Activated CD4-positive, alpha-beta T cell treated with anti-CD3 and anti-CD28 coated beads, Interleukin-2, amount 10 ng/mL, durations not matched to agents 7 days and 5 days (primary cell): ENCODE measurements around the gene CEP112. TPM values are rescaled to one million over a fixed set of nuclear protein-coding genes. Genes with fewer than 3 reads are reported as not detected.

Experiments used
- CTCF ChIA-PET: fragments of 350-600 bp; sonication (Branson Sonifier 250); formaldehyde crosslinking; loops from one replicate; lab custom pipeline; 2021; ENCODE audit warnings: antibody characterized with exemption; lab: Charles Lee
- POLR2A ChIA-PET: fragments of 350-600 bp; sonication (Branson Sonifier 250); formaldehyde crosslinking; loops from one replicate; lab custom pipeline; 2021; ENCODE audit warnings: antibody characterized with exemption; lab: Charles Lee
- DNase-seq: peaks from one replicate; pipeline ENCODE4 v3.0.0-alpha.2; 2020
- H3K27ac Mint-ChIP-seq: one replicate; pipeline ENCODE4 v1.8.0; 2021; ENCODE audit warnings: mild to moderate bottlenecking, moderate library complexity, mixed read lengths
- H3K27me3 Mint-ChIP-seq: one replicate; pipeline ENCODE4 v1.8.0; 2021; ENCODE audit warnings: mixed read lengths
- H3K36me3 Mint-ChIP-seq: one replicate; pipeline ENCODE4 v1.8.0; 2021; ENCODE audit warnings: low read depth, mixed read lengths
- H3K4me1 Mint-ChIP-seq: one replicate; pipeline ENCODE4 v1.8.0; 2021; ENCODE audit warnings: mixed read lengths
- H3K4me3 Mint-ChIP-seq: one replicate; pipeline ENCODE4 v1.8.0; 2021; ENCODE audit warnings: mild to moderate bottlenecking, moderate library complexity, mixed read lengths
- H3K9me3 Mint-ChIP-seq: one replicate; pipeline ENCODE4 v1.8.0; 2021; ENCODE audit warnings: mixed read lengths
- total RNA-seq, 2 experiments: library from RNA; stranded (reverse); gene quantifications; one replicate each; pipeline ENCODE4 v1.2.3, GENCODE V29; 2021

Gene CEP112
- total RNA-seq, 2 experiments from 2014 or later: 4.0 to 4.2 TPM

DNA sequence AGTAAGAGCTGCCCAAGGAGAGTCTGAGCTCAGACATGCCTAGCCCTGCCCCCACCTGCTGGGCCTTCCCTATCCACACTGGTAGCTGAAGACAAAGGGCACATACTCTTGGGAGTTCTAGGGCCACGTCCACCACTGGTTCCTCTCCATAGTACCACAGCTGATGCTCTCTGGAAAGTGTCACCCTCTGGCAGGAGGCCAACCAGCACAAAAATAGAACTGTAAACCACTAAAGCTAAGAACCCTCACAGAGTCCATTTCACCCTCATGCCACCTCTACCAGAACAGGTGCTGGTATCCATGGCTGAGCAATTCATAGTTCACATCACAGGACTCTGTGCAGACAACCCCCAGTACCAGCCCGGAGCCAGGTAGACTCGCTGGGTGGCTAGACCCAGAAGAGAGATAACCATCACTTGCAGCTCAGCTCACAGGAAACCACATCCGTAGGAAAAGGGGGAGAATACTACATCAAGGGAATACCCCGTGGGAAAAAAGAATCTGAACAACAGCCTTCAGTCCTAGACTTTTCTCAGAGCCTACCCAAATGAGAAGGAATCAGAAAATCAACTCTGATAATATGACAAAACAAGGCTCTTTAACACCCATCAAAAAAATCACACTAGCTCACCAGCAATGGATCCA lies 115.3 kb downstream of the CEP112 start:
- no peak for DNase-seq
- Mint-ChIP-seq H3K36me3 (no peaks in the 10 kb centered on the region), H3K4me1 (peaks cover 11% of the 10 kb centered on the region), H3K9me3 (peaks cover 7% of the 10 kb centered on the region), H3K27ac (no peak overlapping the region), H3K27me3 (no peaks in the 10 kb centered on the region), H3K4me3 (no peak overlapping the region)
- ChIA-PET CTCF (no interaction called here), POLR2A (no interaction called here)

- Mint-ChIP-seq H3K4me1 (peaks cover 11% of the 10 kb centered on the region), H3K4me3 (no peak overlapping the region), H3K27ac (no peak overlapping the region), H3K9me3 (no peaks in the 10 kb centered on the region), H3K27me3 (no peaks in the 10 kb centered on the region), H3K36me3 (no peaks in the 10 kb centered on the region)
- no peak for DNase-seq
- ChIA-PET CTCF (no interaction called here), POLR2A (no interaction called here)
Measured at GRCh38 chr17:66073384-66073783, 118.5 kb downstream of the CEP112 start.

DNA sequence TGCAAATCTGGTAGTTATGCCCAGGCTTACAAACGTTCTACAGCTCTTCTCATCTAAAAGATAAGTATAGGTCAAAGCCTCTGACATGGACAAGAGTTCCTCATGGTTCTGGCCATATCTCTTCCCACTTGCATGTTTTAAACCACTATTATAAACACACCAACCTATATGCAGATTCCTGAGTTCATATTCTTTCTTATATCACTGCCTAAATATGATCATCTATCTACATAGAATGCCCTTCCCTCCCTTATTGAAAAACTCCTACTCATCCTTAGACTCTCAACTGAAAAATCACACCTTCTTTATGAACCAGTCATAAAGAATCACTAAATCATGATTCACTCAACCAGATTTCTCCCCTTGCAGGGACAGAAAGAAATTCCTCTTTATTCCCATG lies 128.2 kb downstream of the CEP112 start:
- DNase-seq: no peak
- H3K9me3 Mint-ChIP-seq: no peaks in the 10 kb centered on the region
- ChIA-PET CTCF (no interaction called here), POLR2A (no interaction called here)
- no peak overlapping the region for H3K27ac Mint-ChIP-seq
- no peaks in the 10 kb centered on the region for H3K4me1 Mint-ChIP-seq
- H3K4me3 Mint-ChIP-seq: no peak overlapping the region
- H3K36me3 Mint-ChIP-seq: no peaks in the 10 kb centered on the region
- peaks cover 2% of the 10 kb centered on the region for H3K27me3 Mint-ChIP-seq

- Mint-ChIP-seq H3K9me3 (peaks cover 2% of the 10 kb centered on the region), H3K36me3 (no peaks in the 10 kb centered on the region), H3K4me3 (no peak overlapping the region), H3K27ac (no peak overlapping the region), H3K27me3 (no peaks in the 10 kb centered on the region), H3K4me1 (no peaks in the 10 kb centered on the region)
- ChIA-PET POLR2A (no interaction called here), CTCF (no interaction called here)
- no peak for DNase-seq
Measured at GRCh38 chr17:66056148-66056547, 135.8 kb downstream of the CEP112 start.

DNA sequence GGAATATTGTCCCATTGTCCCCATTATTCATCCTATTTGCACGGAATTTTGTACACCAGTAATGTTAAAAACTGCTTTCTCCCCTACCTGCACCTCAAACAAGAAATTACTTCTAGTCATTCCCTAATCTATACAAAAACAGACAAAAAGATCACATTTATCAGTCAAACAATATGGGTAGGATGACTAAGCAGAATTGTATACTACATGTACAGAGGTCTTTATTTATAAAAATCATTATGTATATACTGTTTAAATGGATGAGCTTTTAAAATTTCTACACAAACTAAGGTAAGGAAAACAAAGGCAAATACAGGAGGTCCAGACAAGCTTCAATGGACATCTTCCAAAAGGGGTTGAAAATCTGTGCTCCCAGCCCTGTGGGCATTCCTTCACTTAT lies 137.7 kb downstream of the CEP112 start:
- POLR2A ChIA-PET: no interaction called here
- H3K9me3 Mint-ChIP-seq: peaks cover 9% of the 10 kb centered on the region
- H3K4me1 Mint-ChIP-seq: no peaks in the 10 kb centered on the region

DNA sequence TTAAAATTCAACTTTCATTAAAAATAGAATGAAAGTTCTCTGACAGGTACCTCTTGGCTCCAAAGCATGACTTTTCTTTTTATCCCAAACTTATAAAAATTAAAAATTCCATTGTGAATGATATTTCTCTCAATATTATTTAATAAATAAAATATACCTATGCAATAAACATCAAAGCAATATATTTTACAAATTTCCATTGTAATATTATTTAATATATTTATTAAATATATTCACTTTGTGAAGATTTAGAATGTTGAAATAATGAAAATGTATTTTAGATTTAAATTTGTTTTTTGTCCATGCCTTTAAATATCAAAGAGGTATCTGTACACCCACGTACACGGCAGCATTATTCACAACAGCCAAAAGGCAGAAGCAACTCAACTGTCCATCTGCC lies 147.8 kb downstream of the CEP112 start:
- no peaks in the 10 kb centered on the region for H3K36me3 Mint-ChIP-seq
- H3K9me3 Mint-ChIP-seq: peaks cover 3% of the 10 kb centered on the region
- H3K4me1 Mint-ChIP-seq: no peaks in the 10 kb centered on the region
- ChIA-PET POLR2A (no interaction called here), CTCF (no interaction called here)
- no peak overlapping the region for H3K27ac Mint-ChIP-seq
- no peaks in the 10 kb centered on the region for H3K27me3 Mint-ChIP-seq
- no peak overlapping the region for H3K4me3 Mint-ChIP-seq
- DNase-seq: no peak

More for the DNA sequence above, 137.7 kb downstream of the CEP112 start:
- H3K27ac Mint-ChIP-seq: no peak overlapping the region
- CTCF ChIA-PET: no interaction called here
- no peak for DNase-seq
- peaks cover 3% of the 10 kb centered on the region for H3K36me3 Mint-ChIP-seq
- no peak overlapping the region for H3K4me3 Mint-ChIP-seq
- no peaks in the 10 kb centered on the region for H3K27me3 Mint-ChIP-seq

- H3K27me3 Mint-ChIP-seq: peaks cover 4% of the 10 kb centered on the region
- ChIA-PET CTCF (no interaction called here), POLR2A (no interaction called here)
- no peak overlapping the region for H3K4me3 Mint-ChIP-seq
- peaks cover 3% of the 10 kb centered on the region for H3K9me3 Mint-ChIP-seq
- no peaks in the 10 kb centered on the region for H3K36me3 Mint-ChIP-seq
- no peaks in the 10 kb centered on the region for H3K4me1 Mint-ChIP-seq
- H3K27ac Mint-ChIP-seq: no peak overlapping the region
- no peak for DNase-seq
Measured at GRCh38 chr17:66043419-66043818, 148.5 kb downstream of the CEP112 start.

GRCh38 chr17:66040402-66040801 lies 151.5 kb downstream of the CEP112 start:
- Mint-ChIP-seq H3K9me3 (no peaks in the 10 kb centered on the region), H3K36me3 (no peaks in the 10 kb centered on the region), H3K4me1 (no peaks in the 10 kb centered on the region), H3K27me3 (peaks cover 4% of the 10 kb centered on the region), H3K4me3 (no peak overlapping the region), H3K27ac (no peak overlapping the region)
- ChIA-PET POLR2A (no interaction called here), CTCF (no interaction called here)
- no peak for DNase-seq

DNA sequence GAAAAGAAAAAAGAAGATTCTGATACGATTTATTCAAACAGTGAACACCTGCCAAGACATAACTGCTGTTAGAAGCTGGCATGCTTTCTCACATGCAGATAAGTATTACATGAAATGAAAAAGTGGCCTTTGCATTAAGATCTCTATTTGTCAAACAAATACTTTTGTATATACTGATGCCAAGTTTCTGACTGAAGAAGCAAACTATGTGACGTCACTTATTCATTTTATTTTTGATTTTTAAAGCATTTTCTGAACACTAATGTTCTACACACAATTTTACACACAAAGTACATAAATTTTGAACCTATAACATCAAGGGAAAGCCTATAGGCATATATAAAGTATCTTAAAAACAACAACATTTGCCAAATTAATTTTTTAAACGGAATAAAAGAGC lies 153.8 kb downstream of the CEP112 start:
- no peak for DNase-seq
- H3K9me3 Mint-ChIP-seq: no peaks in the 10 kb centered on the region
- POLR2A ChIA-PET: no interaction called here
- no peaks in the 10 kb centered on the region for H3K4me1 Mint-ChIP-seq
- no peaks in the 10 kb centered on the region for H3K36me3 Mint-ChIP-seq
- CTCF ChIA-PET: no interaction called here
- H3K27ac Mint-ChIP-seq: no peak overlapping the region
- no peak overlapping the region for H3K4me3 Mint-ChIP-seq
- peaks cover 4% of the 10 kb centered on the region for H3K27me3 Mint-ChIP-seq

DNA sequence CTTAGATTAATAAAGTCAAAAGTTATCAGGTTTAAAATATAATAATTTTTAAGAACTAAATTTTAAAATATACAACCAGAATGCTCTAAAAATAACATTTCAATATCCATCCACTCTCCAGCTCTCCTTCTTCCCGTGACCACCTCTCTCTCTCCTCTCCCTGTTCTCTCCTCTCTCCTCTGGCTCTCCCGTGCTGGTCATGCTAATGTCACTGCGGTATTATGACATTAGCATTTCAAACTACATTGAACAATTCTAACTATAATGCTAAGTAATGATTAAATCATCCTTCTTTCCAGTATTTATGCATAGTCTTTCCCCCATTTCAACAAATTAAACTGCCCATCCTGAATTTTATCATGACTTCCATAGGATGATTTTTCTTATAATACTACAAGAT lies 154.7 kb downstream of the CEP112 start:
- Mint-ChIP-seq H3K27me3 (peaks cover 4% of the 10 kb centered on the region), H3K27ac (no peak overlapping the region), H3K4me3 (no peak overlapping the region), H3K9me3 (no peaks in the 10 kb centered on the region), H3K4me1 (no peaks in the 10 kb centered on the region), H3K36me3 (no peaks in the 10 kb centered on the region)
- ChIA-PET CTCF (no interaction called here), POLR2A (no interaction called here)
- no peak for DNase-seq

DNA sequence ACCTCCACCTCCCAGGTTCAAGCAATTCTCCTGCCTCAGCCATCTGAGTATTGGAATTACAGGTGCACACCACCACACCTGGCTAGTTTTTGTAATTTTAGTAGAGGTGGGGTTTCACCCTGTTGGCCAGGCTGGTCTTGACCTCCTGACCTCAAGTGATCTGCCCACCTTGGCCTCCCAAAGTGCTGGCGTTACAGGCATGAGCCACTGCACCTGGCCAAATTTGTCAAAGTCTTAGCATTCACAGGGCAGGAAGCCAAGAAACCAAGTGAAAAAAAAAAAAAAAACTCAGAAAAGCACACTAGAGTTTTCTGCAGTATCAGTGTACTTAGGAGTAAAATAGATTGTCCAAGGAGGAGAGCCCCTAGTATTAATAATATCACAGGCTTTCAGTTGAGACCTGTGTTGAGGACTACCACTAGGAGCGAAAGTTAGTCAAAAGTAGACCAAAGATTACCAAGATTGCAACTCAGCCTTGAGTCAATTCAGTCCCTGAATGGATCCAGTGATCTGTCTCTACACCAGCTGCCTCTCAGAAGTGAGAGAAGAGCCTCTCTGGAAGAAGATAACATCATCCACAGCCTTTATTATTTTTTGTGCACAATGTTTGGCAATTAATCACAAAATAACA lies 159.7 kb downstream of the CEP112 start:
- Mint-ChIP-seq H3K36me3 (no peaks in the 10 kb centered on the region), H3K4me1 (no peaks in the 10 kb centered on the region), H3K27ac (no peak overlapping the region), H3K27me3 (no peaks in the 10 kb centered on the region), H3K9me3 (no peaks in the 10 kb centered on the region), H3K4me3 (no peak overlapping the region)
- no peak for DNase-seq
- ChIA-PET POLR2A (interaction anchor here (0.6 kb wide), 1 partner anchor 653 kb away, joined by 6 read pairs; no protein-coding TSS in a partner anchor), CTCF (no interaction called here)

GRCh38 chr17:66025551-66025950 lies 166.4 kb downstream of the CEP112 start:
- no peak overlapping the region for H3K4me3 Mint-ChIP-seq
- no peak overlapping the region for H3K27ac Mint-ChIP-seq
- H3K36me3 Mint-ChIP-seq: no peaks in the 10 kb centered on the region
- POLR2A ChIA-PET: no interaction called here
- H3K27me3 Mint-ChIP-seq: peaks cover 5% of the 10 kb centered on the region
- CTCF ChIA-PET: no interaction called here
- H3K4me1 Mint-ChIP-seq: no peaks in the 10 kb centered on the region
- H3K9me3 Mint-ChIP-seq: peaks cover 13% of the 10 kb centered on the region
- DNase-seq: no peak

DNA sequence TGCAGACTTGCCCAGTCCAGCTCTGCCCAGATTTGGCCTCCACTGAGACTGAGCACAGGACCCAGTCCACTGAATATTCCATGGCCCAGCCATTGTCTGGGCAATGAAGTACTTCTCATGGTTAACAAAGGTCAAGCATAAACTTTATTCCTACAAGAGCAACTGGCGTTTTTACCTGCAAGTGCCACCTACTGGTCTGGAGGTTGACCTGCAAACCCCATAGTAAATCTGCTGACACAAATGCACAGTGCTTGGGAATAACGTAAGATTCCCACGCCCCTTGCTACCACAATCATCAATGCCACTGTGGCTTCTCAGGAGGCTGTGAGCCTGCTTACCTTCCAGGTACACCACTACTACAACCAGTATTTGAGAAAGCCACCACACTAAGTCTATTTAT lies 170.2 kb downstream of the CEP112 start:
- H3K4me3 Mint-ChIP-seq: no peak overlapping the region
- ChIA-PET CTCF (no interaction called here), POLR2A (no interaction called here)
- DNase-seq: no peak
- H3K27ac Mint-ChIP-seq: no peak overlapping the region
- H3K9me3 Mint-ChIP-seq: peaks cover 13% of the 10 kb centered on the region
- H3K4me1 Mint-ChIP-seq: no peaks in the 10 kb centered on the region
- H3K36me3 Mint-ChIP-seq: no peaks in the 10 kb centered on the region
- H3K27me3 Mint-ChIP-seq: peaks cover 5% of the 10 kb centered on the region

DNA sequence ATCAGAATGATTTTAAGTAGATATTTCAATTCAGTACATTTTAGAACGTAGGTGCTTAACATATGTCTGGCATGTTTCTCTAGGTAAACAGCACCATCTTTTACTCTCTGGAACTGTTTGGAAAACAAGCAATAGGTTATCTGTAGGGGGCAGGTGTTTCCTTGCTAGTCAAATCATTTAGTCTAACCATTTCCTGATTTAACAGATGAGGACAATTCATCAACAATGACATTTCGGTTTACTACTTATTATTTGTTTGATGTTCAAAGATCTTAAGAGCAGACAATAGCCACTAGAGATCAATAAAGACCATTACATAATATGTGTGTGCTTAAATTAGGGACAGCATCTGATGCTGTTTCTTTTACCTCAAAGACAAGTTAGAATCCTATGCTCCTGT lies 173.1 kb downstream of the CEP112 start:
- ChIA-PET POLR2A (no interaction called here), CTCF (no interaction called here)
- Mint-ChIP-seq H3K27me3 (peaks cover 9% of the 10 kb centered on the region), H3K9me3 (peaks cover 7% of the 10 kb centered on the region), H3K27ac (no peak overlapping the region), H3K4me3 (no peak overlapping the region), H3K4me1 (no peaks in the 10 kb centered on the region), H3K36me3 (no peaks in the 10 kb centered on the region)
- no peak for DNase-seq
